T47D (cell line): ENCODE measurements around the gene CNPY1.

Source experiments
- DNase-seq, 2 experiments: peaks; one replicate each; pipeline versions ENCODE4 v3.0.0 to v3.0.0-alpha.2; 2011 to 2012; ENCODE audit warnings: low read depth in 1 of 2, low spot score in 1 of 2
- JUND ChIP-seq: IDR thresholded peaks from 2 replicates; pipeline ENCODE4 v1.6.1; 2012; ENCODE audit warnings: low read depth
- in situ Hi-C: cut with HindIII; loops from 2 replicates; pipeline ENCODE4 v1.10.0; 2016; ENCODE audit warnings: low sequenced_read_pairs, low pct_unique_long_range_greater_than_20kb

Gene CNPY1

GRCh38 chr7:155585532-155585895, 39.2 kb upstream of the CNPY1 start:
- no peak for DNase-seq
- in situ Hi-C loops = no loop called here
- no peak for TF ChIP-seq JUND

GRCh38 chr7:155584763-155585531, 38.6 kb upstream of the CNPY1 start:
- no peak for DNase-seq
- no peak for TF ChIP-seq JUND
- in situ Hi-C loops = no loop called here

GRCh38 chr7:155584261-155584660, 37.9 kb upstream of the CNPY1 start:
- in situ Hi-C loops = no loop called here
- TF ChIP-seq JUND = no peak
- DNase-seq = no peak

- in situ Hi-C loops = no loop called here
- no peak for TF ChIP-seq JUND
- DNase-seq = no peak
These were observed 37.3 kb upstream of the CNPY1 start for GRCh38 chr7:155583636-155584035.

GRCh38 chr7:155581954-155582353, 35.6 kb upstream of the CNPY1 start:
- no peak for DNase-seq
- TF ChIP-seq JUND = no peak
- in situ Hi-C loops = no loop called here

- no peak for TF ChIP-seq JUND
- DNase-seq = peak in 1 of 2 experiments; percentile 52
- in situ Hi-C loops = no loop called here
These were observed 34.9 kb upstream of the CNPY1 start for GRCh38 chr7:155581107-155581830.

- no peak for TF ChIP-seq JUND
- DNase-seq = no peak
- in situ Hi-C loops = no loop called here
These were observed 34.0 kb upstream of the CNPY1 start for GRCh38 chr7:155580367-155580766.

GRCh38 chr7:155579565-155579964, 33.2 kb upstream of the CNPY1 start:
- no peak for TF ChIP-seq JUND
- in situ Hi-C loops = no loop called here
- no peak for DNase-seq

GRCh38 chr7:155578016-155578415, 31.7 kb upstream of the CNPY1 start:
- no peak for TF ChIP-seq JUND
- in situ Hi-C loops = no loop called here
- no peak for DNase-seq

GRCh38 chr7:155577509-155577905, 31.1 kb upstream of the CNPY1 start:
- TF ChIP-seq JUND = no peak
- no peak for DNase-seq
- in situ Hi-C loops = no loop called here

GRCh38 chr7:155576900-155577508, 30.6 kb upstream of the CNPY1 start:
- no peak for TF ChIP-seq JUND
- DNase-seq = peak; percentile 25 to 41
- in situ Hi-C loops = no loop called here

GRCh38 chr7:155576416-155576815, 30.1 kb upstream of the CNPY1 start:
- DNase-seq = peak in 1 of 2 experiments; percentile 21
- TF ChIP-seq JUND = no peak
- in situ Hi-C loops = no loop called here
